CD1c-positive myeloid dendritic cell (primary cell): ENCODE measurements around the gene AXL.

ENCODE experiments used
- DNase-seq: peaks from one replicate; pipeline ENCODE4 v3.0.0-alpha.2; 2016; ENCODE audit errors: extremely low spot score

The AXL gene

GRCh38 chr19:41235480-41235879 lies 16.5 kb downstream of the AXL start:
- DNase-seq: no peak

GRCh38 chr19:41238244-41238643 lies 19.2 kb downstream of the AXL start:
- DNase-seq: no peak

GRCh38 chr19:41239363-41239762 lies 20.3 kb downstream of the AXL start:
- no peak for DNase-seq

GRCh38 chr19:41239961-41240574 lies 21.0 kb downstream of the AXL start:
- DNase-seq: no peak

- DNase-seq: no peak
Measured at GRCh38 chr19:41241859-41242258, 22.8 kb downstream of the AXL start.

GRCh38 chr19:41244117-41244516 lies 25.1 kb downstream of the AXL start:
- DNase-seq: no peak

GRCh38 chr19:41245843-41246242 lies 26.8 kb downstream of the AXL start:
- no peak for DNase-seq

- DNase-seq: no peak
Measured at GRCh38 chr19:41248895-41249294, 29.9 kb downstream of the AXL start.

GRCh38 chr19:41249707-41250423 lies 30.8 kb downstream of the AXL start:
- no peak for DNase-seq

- DNase-seq: no peak
Measured at GRCh38 chr19:41253660-41254059, 34.6 kb downstream of the AXL start.

- no peak for DNase-seq
Measured at GRCh38 chr19:41255171-41255570, 36.1 kb downstream of the AXL start.

GRCh38 chr19:41261474-41262190 lies 42.6 kb downstream of the AXL start:
- no peak for DNase-seq

- peak; percentile 95 for DNase-seq
Measured at GRCh38 chr19:41263042-41263849, 44.2 kb downstream of the AXL start.

- peak; percentile 100 for DNase-seq
Measured at GRCh38 chr19:41263850-41264580, 45.0 kb downstream of the AXL start, which contains the start of gene HNRNPUL1. HNRNPUL1 (plus strand) TSS chr19:41264372; CDS start chr19:41264504, 132 bp downstream.

- peak; percentile 27 for DNase-seq
Measured at GRCh38 chr19:41264581-41265394, 45.8 kb downstream of the AXL start.

- DNase-seq: no peak
Measured at GRCh38 chr19:41265395-41266153, 46.6 kb downstream of the AXL start.

- DNase-seq: no peak
Measured at GRCh38 chr19:41269055-41269454, 50.0 kb downstream of the AXL start.

- DNase-seq: no peak
Measured at GRCh38 chr19:41269571-41269970, 50.5 kb downstream of the AXL start.

- DNase-seq: no peak
Measured at GRCh38 chr19:41273076-41273475, 54.1 kb downstream of the AXL start.

GRCh38 chr19:41274802-41275201 lies 55.8 kb downstream of the AXL start:
- DNase-seq: no peak
